Measurements from ENCODE around the gene TTC21B.

GRCh38 chr2:165870346-165870745, 83.2 kb downstream of the TTC21B start:
- TF ChIP-seq, protein P1, sequence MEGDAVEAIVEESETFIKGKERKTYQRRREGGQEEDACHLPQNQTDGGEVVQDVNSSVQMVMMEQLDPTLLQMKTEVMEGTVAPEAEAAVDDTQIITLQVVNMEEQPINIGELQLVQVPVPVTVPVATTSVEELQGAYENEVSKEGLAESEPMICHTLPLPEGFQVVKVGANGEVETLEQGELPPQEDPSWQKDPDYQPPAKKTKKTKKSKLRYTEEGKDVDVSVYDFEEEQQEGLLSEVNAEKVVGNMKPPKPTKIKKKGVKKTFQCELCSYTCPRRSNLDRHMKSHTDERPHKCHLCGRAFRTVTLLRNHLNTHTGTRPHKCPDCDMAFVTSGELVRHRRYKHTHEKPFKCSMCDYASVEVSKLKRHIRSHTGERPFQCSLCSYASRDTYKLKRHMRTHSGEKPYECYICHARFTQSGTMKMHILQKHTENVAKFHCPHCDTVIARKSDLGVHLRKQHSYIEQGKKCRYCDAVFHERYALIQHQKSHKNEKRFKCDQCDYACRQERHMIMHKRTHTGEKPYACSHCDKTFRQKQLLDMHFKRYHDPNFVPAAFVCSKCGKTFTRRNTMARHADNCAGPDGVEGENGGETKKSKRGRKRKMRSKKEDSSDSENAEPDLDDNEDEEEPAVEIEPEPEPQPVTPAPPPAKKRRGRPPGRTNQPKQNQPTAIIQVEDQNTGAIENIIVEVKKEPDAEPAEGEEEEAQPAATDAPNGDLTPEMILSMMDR (IDR thresholded peaks at IDR 0.05): no peak
- TF ChIP-seq EP300 (IDR thresholded peaks at IDR 0.05; ENCODE audit: low read depth): no peak
